GM18508 (cell line): ENCODE data around the gene PACC1.

Experiments used
- ATAC-seq: cut with Tn5 transposase; IDR thresholded peaks from one replicate; pipeline ENCODE4 v1.9.1; 2021; ENCODE audit warnings: moderate number of reproducible peaks; ENCODE audit not compliant: insufficient read depth, unreplicated experiment

Gene PACC1

DNA sequence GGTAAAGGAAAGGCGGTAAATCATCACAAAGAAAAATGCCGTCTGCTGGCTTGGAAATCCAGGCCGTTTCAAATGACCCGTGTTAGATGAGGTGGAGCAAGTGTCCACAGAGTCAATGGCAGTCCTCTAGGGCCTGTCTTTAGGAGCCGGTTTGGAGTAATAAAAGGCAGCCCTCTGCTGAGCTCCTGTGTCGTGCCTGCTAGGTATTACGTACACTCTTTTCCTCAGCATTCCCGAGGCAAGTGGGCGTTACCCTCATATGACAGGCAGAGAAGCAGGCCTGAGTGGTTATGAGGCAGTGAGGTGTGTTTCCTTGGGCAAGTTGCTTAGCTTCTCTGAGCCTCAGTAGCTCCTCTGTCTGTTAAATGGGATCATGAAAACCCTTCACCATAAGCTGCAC, 25.7 kb upstream of the PACC1 start:
- ATAC-seq = no peak

DNA sequence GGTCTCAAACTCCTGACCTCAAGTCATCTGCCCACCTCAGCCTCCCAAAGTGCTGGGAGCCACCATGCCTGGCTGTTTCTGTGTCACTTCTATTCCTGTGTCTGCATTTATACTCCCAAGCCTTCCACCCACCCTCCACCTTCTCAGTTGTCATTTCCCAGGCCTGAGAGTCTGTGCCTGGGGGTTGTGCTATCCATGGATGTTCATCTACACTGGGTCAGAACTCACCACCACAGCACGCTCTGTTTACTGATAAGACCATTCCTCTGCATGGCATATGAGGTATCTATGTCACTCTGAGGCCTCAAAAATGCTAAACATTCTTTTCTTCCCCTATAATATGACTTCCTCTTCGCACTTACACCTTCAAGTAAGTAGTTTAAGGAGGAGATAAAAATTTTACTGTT, 24.1 kb upstream of the PACC1 start:
- ATAC-seq = no peak

DNA sequence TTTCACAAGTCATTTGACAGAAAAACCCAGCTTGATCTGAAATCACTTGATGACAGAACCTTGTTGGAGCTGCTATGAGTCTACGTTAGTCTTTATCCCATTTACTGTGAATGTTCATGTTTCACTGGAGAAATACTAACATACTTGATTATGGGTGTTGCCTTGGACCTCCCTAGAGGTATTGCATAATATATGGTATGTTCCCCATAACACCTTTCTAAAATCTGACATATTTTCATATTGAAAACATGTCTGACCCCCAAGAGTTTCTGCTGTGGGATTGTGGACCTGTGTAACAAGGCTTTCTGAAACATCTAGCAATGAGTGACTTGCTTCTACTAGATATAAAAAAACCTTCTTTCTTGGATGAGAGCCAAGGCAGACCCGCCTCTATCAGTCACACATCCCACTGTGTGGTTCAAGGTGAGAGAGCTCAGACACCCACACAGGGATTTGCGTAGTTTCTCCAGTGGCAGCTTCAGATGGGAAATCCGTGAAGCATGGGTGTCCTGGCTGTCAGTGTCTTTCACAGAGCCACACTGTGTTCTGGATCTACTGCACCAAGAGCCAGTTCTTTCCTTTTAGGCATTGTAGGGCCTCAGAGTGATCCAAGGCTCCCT, 22.6 kb upstream of the PACC1 start:
- ATAC-seq = no peak

DNA sequence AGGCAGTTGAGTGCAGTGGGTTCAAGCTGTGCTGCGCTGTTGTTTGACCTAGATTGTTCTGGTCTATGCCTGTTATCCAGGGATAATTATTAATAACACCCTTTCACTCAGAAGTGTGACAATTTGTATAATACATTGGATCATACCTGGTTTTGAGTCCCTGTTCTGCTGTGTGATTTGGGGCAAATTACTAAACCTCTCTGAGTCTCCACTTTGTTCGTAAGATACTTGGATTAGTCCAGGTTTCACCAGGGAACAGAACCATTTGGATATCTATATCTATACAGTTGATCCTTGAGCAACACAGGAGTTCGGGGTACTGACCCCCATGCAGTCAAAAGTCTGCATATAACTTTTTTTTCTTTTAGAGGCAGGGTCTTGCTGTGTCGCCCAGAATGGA, 20.3 kb upstream of the PACC1 start:
- no peak for ATAC-seq

DNA sequence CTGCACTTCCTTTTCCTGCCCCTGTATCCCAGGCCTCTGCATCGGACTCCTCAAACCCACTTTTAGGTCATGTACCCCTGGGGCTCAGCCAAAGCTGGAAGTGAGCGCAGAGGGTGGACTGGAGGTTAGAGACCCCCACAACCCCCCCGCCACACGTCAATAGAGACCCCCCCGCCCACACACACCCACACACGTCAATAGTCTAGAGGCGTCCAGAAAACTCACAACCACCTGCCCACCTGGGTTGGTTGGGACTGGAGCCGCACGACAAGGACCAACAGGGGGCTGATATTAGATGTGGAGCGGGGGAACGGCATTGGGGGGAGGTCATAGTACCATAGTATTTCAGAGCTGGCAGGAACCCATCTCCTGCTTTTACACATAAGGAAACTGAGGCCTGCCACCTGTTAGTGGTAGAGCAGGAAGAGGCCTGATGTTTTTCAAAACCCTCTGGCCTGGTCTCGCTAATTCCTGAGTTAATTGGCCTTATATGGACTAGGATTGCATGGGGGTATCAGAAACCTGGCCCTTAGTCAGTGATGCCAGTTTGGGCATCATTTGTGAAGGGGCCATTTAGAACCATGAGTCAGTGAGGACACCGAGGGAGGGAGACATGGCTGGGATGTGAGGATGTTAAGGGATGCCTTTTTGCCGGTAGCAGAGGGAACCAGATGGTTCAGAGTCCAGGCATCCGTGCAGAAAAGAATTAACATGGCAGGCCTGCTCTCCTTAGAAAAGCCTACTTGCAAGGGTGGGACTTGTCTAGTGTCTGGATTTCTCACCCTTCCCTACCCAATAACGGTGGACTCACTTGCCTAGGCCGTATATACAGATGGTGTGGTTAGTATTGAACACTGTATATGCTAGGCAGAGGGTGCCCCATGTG, 19.1 kb upstream of the PACC1 start:
- no peak for ATAC-seq

DNA sequence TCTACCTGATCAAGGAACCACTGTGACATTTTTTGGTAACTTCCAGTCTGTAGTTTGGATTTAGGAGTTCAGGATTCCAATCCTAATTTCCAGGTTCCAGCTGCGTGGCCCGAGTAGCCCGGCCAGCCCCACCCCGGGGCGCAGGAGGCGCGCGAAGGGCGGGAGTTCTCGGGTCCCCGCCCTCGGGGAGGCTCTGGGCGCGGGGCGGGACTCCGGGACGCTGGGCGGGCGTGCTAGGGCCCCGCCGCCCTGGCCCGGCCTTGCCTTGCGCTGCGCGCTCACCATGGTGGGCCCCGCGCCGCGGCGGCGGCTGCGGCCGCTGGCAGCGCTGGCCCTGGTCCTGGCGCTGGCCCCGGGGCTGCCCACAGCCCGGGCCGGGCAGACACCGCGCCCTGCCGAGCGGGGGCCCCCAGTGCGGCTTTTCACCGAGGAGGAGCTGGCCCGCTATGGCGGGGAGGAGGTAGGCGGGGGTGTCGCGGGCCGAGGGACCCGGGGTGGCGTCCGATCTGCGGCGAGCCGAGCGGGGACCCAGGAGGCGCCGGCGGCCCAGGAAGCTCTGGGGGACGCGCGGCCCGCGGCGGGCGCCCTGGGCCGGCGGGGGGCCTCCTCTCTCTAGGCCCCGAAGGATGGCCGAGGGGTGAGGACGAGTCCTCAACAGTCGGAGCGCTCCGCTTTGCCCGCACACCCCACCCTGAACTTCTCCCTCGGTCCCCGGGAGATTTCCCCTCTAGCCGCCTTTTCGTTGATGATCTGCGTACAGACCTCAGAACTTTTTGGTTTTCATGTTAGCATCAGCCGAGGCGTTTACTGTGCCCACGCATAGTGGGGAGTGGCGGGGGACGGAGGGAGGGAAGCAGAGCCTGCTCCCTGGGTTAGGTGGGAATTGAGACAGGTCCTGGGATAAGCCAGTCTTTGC, 18.2 kb upstream of the PACC1 start, which contains the start of gene NENF:
TSS of gene NENF (plus strand) at position 260 of the 916 bp plus-strand sequence. CDS start at position 284, 24 bp downstream.
- ATAC-seq = peak; percentile 55

DNA sequence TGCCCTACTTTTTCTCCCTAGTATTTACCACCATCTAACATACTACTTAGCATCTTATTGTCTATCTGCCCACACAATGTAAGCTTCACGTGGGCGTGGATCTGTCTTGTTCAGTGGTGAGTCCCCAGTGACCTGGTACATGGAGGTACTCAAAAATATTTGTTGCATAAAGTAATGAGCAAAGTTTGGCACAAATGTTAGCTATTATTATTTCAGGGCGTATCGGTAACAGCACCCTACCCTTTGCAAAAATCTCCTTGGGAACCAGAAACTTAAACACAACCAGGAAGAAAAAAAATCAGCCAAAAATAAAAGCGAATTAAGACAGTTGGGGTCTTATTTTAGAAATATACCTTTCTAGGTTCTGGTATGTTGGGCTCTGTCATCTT, 17.6 kb upstream of the PACC1 start:
- no peak for ATAC-seq

DNA sequence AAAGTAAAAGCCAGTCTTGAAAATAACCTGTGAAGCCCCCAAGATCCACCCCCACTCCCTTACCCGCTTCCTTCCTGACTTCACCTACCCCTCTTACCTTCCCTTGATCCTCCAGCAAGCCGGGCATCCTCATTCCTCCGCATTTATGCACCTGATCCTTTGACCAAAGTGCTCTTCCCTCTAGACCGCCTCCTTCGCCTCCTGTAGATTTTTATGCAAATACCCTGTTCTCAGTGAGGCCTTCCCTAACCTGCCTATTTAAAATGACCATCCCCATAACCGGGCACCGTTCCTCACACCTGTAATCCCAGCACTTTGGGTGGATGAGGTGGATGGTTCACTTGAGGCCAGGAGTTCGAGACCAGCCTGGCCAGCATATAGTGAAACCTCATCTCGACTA, 17.0 kb upstream of the PACC1 start:
- ATAC-seq = no peak

DNA sequence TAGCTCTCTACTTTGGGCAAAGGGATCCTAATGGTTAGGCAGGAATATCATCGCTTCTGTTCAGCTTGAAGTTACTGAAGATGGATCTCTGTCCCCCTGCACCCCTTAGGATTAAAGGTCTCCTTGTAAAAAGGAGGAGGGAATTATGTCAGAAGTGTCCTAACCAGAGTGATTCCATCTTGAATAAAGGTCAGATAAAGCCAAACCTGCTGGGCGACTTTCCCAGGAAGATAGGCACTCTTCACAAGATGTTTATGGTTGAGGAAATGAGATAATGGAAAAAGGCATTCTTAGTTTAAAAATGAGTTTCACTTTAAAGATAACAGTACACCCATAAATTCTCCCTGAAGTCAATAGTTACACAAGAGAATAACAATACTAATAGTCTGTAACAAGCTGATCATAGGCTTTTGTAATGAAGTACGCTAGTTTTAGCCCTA, 16.3 kb upstream of the PACC1 start:
- no peak for ATAC-seq

DNA sequence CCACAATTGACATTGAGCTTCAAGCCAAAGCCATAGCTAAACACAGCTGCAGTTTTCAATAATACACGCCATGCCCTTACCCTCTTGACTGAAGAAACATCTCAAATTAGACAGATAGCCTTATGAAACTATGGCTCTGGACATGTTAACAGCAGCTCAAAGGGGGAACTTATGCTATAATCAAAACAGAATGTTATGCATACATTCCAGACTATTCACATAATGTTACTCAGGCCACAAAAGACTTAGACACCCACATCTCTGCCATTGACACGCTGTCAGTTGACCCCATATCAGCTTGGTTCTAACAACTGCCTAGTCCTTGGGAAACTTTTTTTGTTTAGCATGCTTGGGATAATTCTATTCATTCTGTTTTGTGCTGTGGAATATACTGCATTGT, 15.7 kb upstream of the PACC1 start:
- no peak for ATAC-seq

DNA sequence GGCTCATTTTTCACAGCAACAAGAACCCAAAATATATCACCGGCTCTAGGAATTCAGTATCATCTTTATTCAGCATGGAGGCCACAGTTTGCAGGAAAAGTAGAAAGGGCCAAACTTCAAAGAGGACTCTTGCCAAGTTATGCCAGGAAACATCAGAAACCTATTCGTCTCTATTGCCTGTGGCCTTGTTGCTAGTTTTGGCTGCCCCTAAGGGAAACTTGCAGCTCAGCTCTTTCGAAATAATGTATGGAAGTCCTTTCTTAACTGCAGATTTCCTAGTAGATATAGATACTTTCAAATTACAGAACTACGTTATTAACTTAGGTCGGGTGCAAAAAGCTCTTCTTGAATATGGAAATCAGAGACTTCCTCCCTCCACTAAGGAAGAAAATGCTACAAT, 13.8 kb upstream of the PACC1 start:
- no peak for ATAC-seq

DNA sequence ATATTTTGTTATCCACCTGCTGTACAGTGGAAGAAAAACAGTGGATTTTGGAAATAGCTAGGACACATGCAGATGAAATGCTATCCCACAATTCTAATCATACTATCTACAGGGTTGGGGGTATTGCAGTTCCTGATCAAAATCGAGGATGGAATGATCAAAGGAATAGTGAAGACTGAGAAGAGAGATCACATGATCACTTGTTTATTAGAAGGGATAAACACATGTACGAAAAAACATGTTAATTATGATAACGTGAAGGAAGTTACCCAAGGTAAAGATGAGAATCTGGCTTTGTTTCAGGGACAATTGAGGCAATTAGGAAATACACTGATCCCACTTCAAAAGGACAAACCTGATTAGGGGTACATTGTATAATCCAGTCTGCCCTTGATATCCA, 9.2 kb upstream of the PACC1 start:
- ATAC-seq = no peak

DNA sequence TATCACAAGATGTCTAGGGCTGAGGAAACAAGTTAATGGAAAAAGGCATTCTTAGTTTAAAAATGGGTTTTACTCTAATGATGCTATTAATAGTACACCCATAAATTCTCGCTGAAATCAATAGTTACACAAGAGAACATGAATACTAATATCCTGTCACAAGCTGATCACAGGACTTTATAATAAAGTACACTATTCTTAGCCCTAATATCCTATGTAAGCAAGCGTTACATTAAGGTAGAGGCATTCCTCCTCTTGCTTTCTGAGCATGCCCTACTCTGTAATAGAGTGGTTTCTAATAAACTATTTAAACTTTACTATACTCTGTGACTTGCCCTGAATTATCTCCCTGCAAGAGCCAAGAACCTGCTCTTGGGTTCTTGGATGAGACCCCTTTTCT, 6.5 kb upstream of the PACC1 start:
- no peak for ATAC-seq

DNA sequence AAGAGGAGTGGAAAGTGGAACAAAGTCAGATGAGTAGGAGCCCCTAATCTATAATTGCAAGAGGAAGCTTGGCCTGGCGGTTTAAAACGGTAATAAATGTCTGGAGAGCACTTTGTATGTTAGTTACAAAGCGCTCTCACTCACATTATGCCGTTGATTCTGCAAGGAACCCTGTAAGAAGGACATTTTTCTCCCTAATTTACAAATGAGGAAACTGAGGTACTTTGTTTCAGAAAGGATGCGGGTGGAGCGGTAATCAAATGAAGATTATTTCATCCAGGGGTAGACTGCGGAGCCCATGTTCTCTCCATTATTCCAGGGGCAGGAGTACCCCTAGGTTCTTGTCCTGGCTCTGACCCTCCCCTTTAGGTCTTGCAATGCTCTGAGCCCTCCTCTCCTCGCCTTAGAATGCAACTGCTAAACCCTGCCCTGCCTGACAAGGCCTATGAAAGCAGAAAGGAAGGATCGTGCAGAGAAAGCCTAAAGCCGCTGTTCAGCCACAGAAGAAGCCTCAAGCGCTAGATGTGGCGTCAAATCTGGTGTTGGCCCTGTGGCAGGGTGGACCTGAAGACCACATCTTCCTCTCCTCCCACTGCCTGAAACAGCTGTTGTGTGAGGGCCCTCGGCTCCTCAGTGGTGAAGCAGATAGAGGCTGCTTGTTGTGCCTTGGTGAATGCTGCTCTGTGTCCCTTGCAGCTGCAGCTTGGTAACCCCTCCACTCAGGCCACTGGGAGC, 588 bp upstream of the PACC1 start:
- ATAC-seq = peak; percentile 4

DNA sequence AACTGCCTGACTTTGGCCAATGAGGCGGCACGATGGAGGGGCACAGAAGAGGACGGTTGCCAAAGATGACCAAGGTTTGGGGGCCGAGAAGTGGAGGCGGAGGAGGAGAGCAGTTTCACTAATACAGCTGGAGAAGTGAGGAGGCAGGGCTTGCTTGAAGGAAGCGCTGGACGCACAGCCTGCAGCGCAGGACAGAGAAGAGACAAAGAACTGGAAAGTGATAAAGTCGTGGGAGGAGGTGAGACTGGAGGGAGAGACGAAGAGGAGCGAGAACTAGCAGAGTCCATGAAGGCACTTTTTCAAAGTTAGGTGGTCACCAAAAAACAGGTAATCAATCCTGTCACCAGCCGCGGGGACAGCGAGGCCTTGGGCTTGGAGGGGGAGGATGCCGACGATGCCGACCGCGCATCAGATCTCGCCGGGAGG, 771 bp downstream of the PACC1 start:
- ATAC-seq = no peak

DNA sequence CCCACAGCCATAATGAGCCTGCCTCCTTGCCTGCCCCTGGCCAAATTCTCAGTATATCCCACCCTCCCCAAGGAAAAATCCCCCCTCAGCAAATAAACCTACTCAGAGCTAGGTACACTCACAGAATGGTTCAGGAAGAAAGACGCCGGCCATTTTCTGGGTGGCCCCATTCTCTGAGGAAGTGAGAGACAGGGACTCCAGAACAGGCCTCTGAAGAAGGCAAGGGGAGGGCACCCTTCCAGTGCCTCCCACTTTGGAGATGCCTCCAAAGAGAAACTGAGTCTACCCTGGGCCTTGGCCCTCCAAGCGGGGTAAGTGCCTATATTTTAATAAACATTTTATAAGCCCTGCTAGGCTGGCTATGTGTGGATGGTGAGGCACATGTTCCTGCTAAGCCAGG, 2.3 kb downstream of the PACC1 start:
- ATAC-seq = no peak

DNA sequence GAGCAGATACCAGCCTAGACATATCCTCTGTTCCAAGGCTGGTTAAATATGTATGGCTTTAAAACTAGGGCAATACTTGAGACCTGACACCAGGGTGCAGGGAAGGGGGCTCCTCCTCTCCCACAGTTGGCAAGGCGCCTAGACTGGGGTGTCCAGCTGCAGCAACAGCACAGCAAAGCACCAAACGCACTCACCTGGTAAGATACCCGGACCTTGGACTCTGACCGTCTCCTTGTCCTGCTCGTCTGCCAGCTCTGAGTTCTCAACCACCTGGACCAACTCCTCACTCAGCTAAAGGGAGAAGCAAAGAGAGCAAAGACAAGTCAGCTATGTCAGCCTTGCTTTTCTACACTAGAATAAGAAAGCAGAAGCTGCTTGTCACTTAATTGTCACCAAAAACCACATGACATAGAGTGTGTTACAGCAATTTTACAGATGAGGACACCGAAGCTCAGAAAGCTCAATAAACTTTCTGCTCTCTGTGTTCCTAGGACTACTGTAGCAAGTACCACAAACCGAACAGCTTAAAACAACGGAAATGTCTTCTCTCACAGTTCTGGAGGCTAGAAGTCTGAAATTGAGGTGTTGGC, 4.4 kb downstream of the PACC1 start:
- no peak for ATAC-seq

DNA sequence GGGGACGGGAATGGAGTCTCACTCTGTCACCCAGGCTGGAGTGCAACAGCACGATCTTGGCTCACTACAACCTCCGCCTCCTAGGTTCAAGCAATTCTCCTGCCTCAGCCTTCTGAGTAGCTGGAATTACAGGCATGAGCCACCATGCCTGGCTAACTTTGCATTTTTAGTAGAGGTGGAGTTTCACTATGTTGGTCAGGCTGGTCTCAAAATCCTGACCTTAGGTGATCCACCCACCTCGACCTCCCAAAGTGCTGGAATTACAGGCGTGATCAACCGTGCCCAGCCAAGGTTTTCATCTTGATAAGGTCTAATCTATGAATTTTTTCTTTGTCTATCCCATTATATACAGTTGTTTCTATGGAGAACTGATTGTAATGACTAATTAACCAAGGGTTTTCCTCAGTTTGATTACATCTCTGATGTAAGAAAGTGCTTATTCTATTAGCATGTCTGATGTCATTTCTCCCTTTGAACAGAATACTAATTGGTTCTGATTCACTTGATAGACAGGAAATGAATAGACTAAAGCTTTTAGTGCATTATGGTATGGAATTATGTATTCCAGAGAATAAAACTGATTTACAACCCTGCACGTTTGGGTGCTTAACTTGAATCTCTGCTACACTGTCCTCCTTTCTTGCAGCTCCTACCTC, 11.9 kb downstream of the PACC1 start:
- no peak for ATAC-seq
